GM23248 (cell line): ENCODE results near the gene ANTXR2.

ENCODE experiments used
- EZH2 ChIP-seq: fragments of 200-600 bp; sonication (generic); IDR thresholded peaks from 2 replicates; pipeline ENCODE4 v1.6.1; 2018; ENCODE audit warnings: antibody characterized with exemption, mild to moderate bottlenecking; ENCODE audit not compliant: insufficient read depth, poor library complexity, severe bottlenecking
- EZH2phosphoT487 ChIP-seq: fragments of 200-600 bp; sonication (generic); IDR thresholded peaks from 2 replicates; pipeline ENCODE4 v1.6.1; 2018; ENCODE audit warnings: antibody characterized with exemption, moderate library complexity, mild to moderate bottlenecking, low read depth; ENCODE audit not compliant: insufficient read depth

- TF ChIP-seq EZH2, result no peak
- no peak for TF ChIP-seq EZH2phosphoT487
Observed at GRCh38 chr4:80114732-80115265, 41.8 kb upstream of the ANTXR2 start.
